Smooth muscle cell (in vitro differentiated cells): ENCODE results near the gene MYADML2. TPM values are rescaled to one million over a fixed set of nuclear protein-coding genes. Genes with fewer than 3 reads are reported as not detected.
A peak's percentile ranks its signal among the peaks of the same experiment; 100 is the strongest.

ENCODE experiments used
- DNase-seq: peaks from one replicate; lab custom pipeline; 2025; ENCODE audit not compliant: unreplicated experiment; lab: John Stamatoyannopoulos, UW
- H2AFZ ChIP-seq: fragments of 200-600 bp; sonication (generic); 2 replicates; pipeline ENCODE4 v1.6.0; 2016; ENCODE audit warnings: antibody characterized with exemption, low read depth, mild to moderate bottlenecking
- H3F3A ChIP-seq: fragments of 200-600 bp; sonication (generic); 2 replicates; pipeline ENCODE4 v1.6.0; 2017; ENCODE audit warnings: antibody characterized with exemption, low read depth
- H3K27ac ChIP-seq: fragments of 200-600 bp; sonication (generic); 2 replicates; pipeline ENCODE4 v1.5.1; 2016; ENCODE audit warnings: low read depth, mild to moderate bottlenecking
- H3K27me3 ChIP-seq: fragments of 200-600 bp; sonication (generic); 2 replicates; pipeline ENCODE4 v1.6.1; 2016; ENCODE audit warnings: low read depth, mild to moderate bottlenecking
- H3K36me3 ChIP-seq: fragments of 200-600 bp; sonication (generic); 2 replicates; pipeline ENCODE4 v1.5.1; 2016; ENCODE audit warnings: low read depth
- H3K4me1 ChIP-seq: fragments of 200-600 bp; sonication (generic); 2 replicates; pipeline ENCODE4 v1.5.1; 2016; ENCODE audit warnings: low read depth
- H3K4me2 ChIP-seq: fragments of 200-600 bp; sonication (generic); 2 replicates; pipeline ENCODE4 v1.6.0; 2016; ENCODE audit warnings: mild to moderate bottlenecking
- H3K4me3 ChIP-seq: fragments of 200-600 bp; sonication (generic); 2 replicates; pipeline ENCODE4 v1.5.1; 2016; ENCODE audit warnings: mild to moderate bottlenecking
- H3K79me2 ChIP-seq: fragments of 200-600 bp; sonication (generic); 2 replicates; pipeline ENCODE4 v1.6.0; 2016; ENCODE audit warnings: low read depth, mild to moderate bottlenecking
- H3K9ac ChIP-seq: fragments of 200-600 bp; sonication (generic); 2 replicates; pipeline ENCODE4 v1.6.0; 2016; ENCODE audit warnings: low read depth
- H3K9me3 ChIP-seq: fragments of 200-600 bp; sonication (generic); replicated peaks from 2 replicates; pipeline ENCODE4 v1.5.1; 2016; ENCODE audit warnings: low read depth
- H4K20me1 ChIP-seq: fragments of 200-600 bp; sonication (generic); 2 replicates; pipeline ENCODE4 v1.6.0; 2016; ENCODE audit warnings: low read depth
- CTCF ChIP-seq: fragments of 200-600 bp; sonication (generic); IDR thresholded peaks from 2 replicates; pipeline ENCODE4 v1.5.1; 2017; ENCODE audit warnings: borderline replicate concordance, mild to moderate bottlenecking, antibody characterized with exemption; ENCODE audit not compliant: insufficient read depth, poor library complexity, severe bottlenecking
- WGBS: methylation state at CpG from one replicate; pipeline ENCODE4 v1.1.7; 2016; ENCODE audit warnings: low lambda C conversion rate; 5-methylcytosine and 5-hydroxymethylcytosine counted together
- polyA plus RNA-seq: library from polyadenylated mRNA; unstranded; fragments of >200 nt; fragmentation: Nextera tagmentation; extraction: Ambion mirVana; gene quantifications from 2 replicates; pipeline ENCODE4 v1.2.1, GENCODE V29; 2016
- total RNA-seq: library from RNA; depleted of rRNA; stranded (reverse); fragments of >200 nt; gene quantifications from 2 replicates; pipeline ENCODE4 v1.2.3, GENCODE V29; 2014

MYADML2 gene
- total and polyA plus RNA-seq, 2 experiments from 2014 or later, result not detected

DNA sequence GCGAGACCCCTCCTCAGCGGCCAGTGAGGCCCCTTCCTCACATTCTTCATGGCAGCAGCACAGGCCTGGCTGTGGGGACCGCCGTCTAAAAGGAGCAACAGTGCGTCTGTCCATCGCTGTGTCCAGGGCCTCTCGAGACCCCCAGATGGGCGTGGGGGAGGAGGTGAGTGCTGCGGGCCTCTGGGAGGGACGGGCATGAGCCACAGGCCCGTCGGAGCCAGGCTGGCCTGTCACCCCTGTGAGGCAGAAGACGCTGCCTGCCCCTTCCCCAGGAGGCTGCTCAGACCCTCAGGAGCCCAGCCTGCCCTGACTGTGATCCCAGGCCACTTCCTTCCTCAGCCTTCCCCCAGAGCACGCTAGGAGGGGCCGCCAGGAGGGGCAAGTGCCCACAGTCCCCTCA lies 7.8 kb downstream of the MYADML2 start:
- Histone ChIP-seq H3K4me3 (no peak overlapping the region), H3K4me2 (no peak overlapping the region), H3K27ac (no peak overlapping the region), H4K20me1 (peaks cover 15% of the 10 kb centered on the region), H3F3A (no peaks in the 10 kb centered on the region), H3K79me2 (peaks cover 20% of the 10 kb centered on the region), H3K9ac (no peak overlapping the region), H3K4me1 (peaks cover 5% of the 10 kb centered on the region), H3K9me3 (no peaks in the 10 kb centered on the region), H2AFZ (no peak overlapping the region), H3K36me3 (no peaks in the 10 kb centered on the region), H3K27me3 (no peaks in the 10 kb centered on the region)
- no peak for TF ChIP-seq CTCF
- WGBS, result 91% methylated on average over 15 of the region's 15 CpGs
- DNase-seq, result no peak

DNA sequence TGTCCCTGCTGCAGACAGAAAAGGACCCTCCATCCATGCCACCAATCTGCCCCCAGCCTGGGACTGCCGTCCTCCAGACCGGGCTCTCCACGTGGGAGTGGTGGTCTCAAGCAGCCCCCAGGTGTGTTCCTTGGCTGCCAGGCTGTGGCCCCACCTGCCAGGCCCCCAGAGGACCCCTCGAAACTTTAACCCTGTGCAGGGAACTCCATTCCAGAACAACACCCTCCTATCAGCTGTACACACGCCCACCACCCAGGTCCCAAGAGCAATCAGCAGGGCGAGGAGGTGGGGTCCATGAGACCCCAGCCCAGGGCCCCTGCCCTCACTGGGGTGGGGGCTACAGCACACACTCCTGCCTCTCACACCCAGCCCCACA lies 11.3 kb downstream of the MYADML2 start:
- H3K79me2 ChIP-seq, result peaks cover 20% of the 10 kb centered on the region
- H3K27me3 ChIP-seq, result no peaks in the 10 kb centered on the region
- peaks cover 5% of the 10 kb centered on the region for H3K4me1 ChIP-seq
- H3K9me3 ChIP-seq, result no peaks in the 10 kb centered on the region
- H4K20me1 ChIP-seq, result peaks cover 35% of the 10 kb centered on the region
- peak overlapping the region; percentile 85 for H3K4me2 ChIP-seq
- peaks cover 8% of the 10 kb centered on the region for H3F3A ChIP-seq
- H3K27ac ChIP-seq, result no peak overlapping the region
- DNase-seq, result no peak
- peak overlapping the region; percentile 57 for H3K4me3 ChIP-seq
- H3K9ac ChIP-seq, result no peak overlapping the region
- H2AFZ ChIP-seq, result no peak overlapping the region
- no peak for TF ChIP-seq CTCF
- H3K36me3 ChIP-seq, result no peaks in the 10 kb centered on the region
- 93% methylated on average over 6 of the region's 6 CpGs for WGBS

DNA sequence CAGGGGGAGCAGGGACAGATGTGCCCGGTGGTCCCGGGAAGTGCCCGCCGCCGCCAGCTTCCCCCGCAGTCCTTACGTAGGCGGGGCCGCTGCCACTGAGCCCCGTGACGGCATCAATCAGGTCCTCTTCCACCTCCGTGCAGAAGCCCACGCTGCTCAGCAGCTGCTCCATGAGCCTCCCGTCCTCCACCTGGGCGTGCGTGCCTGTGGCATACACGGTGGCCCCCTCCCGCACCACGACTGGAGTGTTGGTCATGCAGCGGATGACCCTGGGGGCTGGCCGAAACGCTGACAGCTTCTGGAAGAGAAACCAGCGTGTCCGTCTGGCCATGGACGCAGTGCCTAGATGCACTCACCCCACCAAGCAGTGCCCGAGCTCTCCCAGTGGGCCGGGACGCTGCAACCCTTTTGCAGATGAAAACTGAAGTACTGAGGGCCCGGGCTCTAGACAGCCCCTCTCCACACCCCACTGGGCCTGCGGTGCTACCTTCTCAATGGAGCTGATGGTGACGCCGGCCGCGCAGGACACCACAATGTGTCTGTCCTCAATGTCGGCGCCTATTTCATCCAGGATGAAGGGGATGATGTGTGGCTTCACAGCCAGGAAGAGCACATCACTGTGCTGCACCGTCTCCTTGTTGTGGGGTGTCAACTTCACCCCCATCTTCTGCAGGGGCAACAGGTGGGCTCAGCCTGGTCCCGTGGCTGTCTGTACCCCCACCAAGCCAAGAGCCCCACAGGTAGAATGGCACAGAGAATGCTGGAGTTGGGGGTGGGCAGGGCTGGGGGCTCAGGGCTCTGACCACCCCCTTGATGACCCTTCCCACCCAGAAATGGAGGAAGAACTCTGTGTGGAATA lies 12.0 kb downstream of the MYADML2 start:
- DNase-seq, result no peak
- Histone ChIP-seq H3K9me3 (no peaks in the 10 kb centered on the region), H3K4me2 (peak overlapping the region; percentile 85), H2AFZ (no peak overlapping the region), H3K4me1 (peaks cover 5% of the 10 kb centered on the region), H3K9ac (no peak overlapping the region), H4K20me1 (peaks cover 35% of the 10 kb centered on the region), H3K27me3 (no peaks in the 10 kb centered on the region), H3K4me3 (peak overlapping the region; percentile 57), H3F3A (peaks cover 8% of the 10 kb centered on the region), H3K27ac (no peak overlapping the region), H3K36me3 (no peaks in the 10 kb centered on the region), H3K79me2 (peaks cover 20% of the 10 kb centered on the region)
- TF ChIP-seq CTCF, result no peak
- 96% methylated on average over 38 of the region's 38 CpGs for WGBS
